ENCODE results near the gene MGAT4B. TPM values are rescaled to one million over a fixed set of nuclear protein-coding genes. Genes with fewer than 3 reads are reported as not detected.

Gene MGAT4B
- polyA plus RNA-seq, 2 of the 4 experiments (the other 2 are of a cell fraction), result 57.4 to 166 TPM

- no peak for TF ChIP-seq CBX8 (IDR thresholded peaks at IDR 0.05)
- no peak for TF ChIP-seq ZC3H11A (IDR thresholded peaks at IDR 0.05)
- TF ChIP-seq CHD2 (IDR thresholded peaks at IDR 0.05; ENCODE audit: low read length, partially characterized antibody), result no peak
- no peak for TF ChIP-seq PHF8 (IDR thresholded peaks at IDR 0.05; ENCODE audit: borderline replicate concordance, low read depth)
- TF ChIP-seq MYC (IDR thresholded peaks at IDR 0.05; ENCODE audit: borderline replicate concordance, low read length), result no peak
- TF ChIP-seq TFCP2L1 (CRISPR knock-in tag; IDR thresholded peaks at IDR 0.05), result no peak
- no peak for TF ChIP-seq E2F6 (IDR thresholded peaks at IDR 0.05; ENCODE audit: borderline replicate concordance, low read depth)
- no peak for TF ChIP-seq KDM5A (IDR thresholded peaks at IDR 0.05)
- TF ChIP-seq HOXA7 (CRISPR knock-in tag; IDR thresholded peaks at IDR 0.05), result no peak
- no peak for TF ChIP-seq ZNF302 (CRISPR knock-in tag; IDR thresholded peaks at IDR 0.05)
- TF ChIP-seq, protein P1, sequence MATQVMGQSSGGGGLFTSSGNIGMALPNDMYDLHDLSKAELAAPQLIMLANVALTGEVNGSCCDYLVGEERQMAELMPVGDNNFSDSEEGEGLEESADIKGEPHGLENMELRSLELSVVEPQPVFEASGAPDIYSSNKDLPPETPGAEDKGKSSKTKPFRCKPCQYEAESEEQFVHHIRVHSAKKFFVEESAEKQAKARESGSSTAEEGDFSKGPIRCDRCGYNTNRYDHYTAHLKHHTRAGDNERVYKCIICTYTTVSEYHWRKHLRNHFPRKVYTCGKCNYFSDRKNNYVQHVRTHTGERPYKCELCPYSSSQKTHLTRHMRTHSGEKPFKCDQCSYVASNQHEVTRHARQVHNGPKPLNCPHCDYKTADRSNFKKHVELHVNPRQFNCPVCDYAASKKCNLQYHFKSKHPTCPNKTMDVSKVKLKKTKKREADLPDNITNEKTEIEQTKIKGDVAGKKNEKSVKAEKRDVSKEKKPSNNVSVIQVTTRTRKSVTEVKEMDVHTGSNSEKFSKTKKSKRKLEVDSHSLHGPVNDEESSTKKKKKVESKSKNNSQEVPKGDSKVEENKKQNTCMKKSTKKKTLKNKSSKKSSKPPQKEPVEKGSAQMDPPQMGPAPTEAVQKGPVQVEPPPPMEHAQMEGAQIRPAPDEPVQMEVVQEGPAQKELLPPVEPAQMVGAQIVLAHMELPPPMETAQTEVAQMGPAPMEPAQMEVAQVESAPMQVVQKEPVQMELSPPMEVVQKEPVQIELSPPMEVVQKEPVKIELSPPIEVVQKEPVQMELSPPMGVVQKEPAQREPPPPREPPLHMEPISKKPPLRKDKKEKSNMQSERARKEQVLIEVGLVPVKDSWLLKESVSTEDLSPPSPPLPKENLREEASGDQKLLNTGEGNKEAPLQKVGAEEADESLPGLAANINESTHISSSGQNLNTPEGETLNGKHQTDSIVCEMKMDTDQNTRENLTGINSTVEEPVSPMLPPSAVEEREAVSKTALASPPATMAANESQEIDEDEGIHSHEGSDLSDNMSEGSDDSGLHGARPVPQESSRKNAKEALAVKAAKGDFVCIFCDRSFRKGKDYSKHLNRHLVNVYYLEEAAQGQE (IDR thresholded peaks at IDR 0.05), result no peak
- TF ChIP-seq PBX3 (IDR thresholded peaks at IDR 0.05), result no peak
- TF ChIP-seq FOXS1 (CRISPR knock-in tag; IDR thresholded peaks at IDR 0.05), result no peak
- TF ChIP-seq EP300 (IDR thresholded peaks at IDR 0.05), result no peak
- no peak for TF ChIP-seq HOXB5 (CRISPR knock-in tag; IDR thresholded peaks at IDR 0.05)
- TF ChIP-seq SMC3 (IDR thresholded peaks at IDR 0.05), result no peak
- no peak for TF ChIP-seq ZSCAN20 (CRISPR knock-in tag; IDR thresholded peaks at IDR 0.05)
- TF ChIP-seq, protein P2, sequence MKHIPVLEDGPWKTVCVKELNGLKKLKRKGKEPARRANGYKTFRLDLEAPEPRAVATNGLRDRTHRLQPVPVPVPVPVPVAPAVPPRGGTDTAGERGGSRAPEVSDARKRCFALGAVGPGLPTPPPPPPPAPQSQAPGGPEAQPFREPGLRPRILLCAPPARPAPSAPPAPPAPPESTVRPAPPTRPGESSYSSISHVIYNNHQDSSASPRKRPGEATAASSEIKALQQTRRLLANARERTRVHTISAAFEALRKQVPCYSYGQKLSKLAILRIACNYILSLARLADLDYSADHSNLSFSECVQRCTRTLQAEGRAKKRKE (CRISPR knock-in tag; IDR thresholded peaks at IDR 0.05; ENCODE audit: low read depth), result no peak
- Histone ChIP-seq H3K9me3 (no peaks in the 10 kb centered on the region), H3K4me2 (no peak overlapping the region), H3K27ac (no peak overlapping the region), H3K4me1 (peaks cover 18% of the 10 kb centered on the region), H3K4me3 (no peak overlapping the region)
- DNase-seq (ENCODE audit: low read depth in 1 of 2, low spot score in 1 of 2) (no peak), ATAC-seq (no peak), FAIRE-seq (no peak)
- ChIA-PET POLR2A (no interaction called here), CTCF (interaction anchor here (1.0 to 5.5 kb wide), 4 partner anchors 10 to 33 kb away, joined by 4 to 26 read pairs (median 8); partner anchors contain the start of gene LTC4S)
- 94% methylated on average over 5 of the region's 5 CpGs for WGBS (ENCODE audit: missing lambda C conversion rate)
Observed at GRCh38 chr5:179769796-179770195, 36.9 kb downstream of the MGAT4B start.

GRCh38 chr5:179769271-179769670, 37.4 kb downstream of the MGAT4B start:
- no peak for FAIRE-seq
- Histone ChIP-seq H3K27ac (no peak overlapping the region), H3K9me3 (no peaks in the 10 kb centered on the region), H3K4me3 (no peak overlapping the region), H3K4me1 (peaks cover 20% of the 10 kb centered on the region), H3K4me2 (no peak overlapping the region)
- 90% methylated on average over 6 of the region's 6 CpGs for WGBS (ENCODE audit: missing lambda C conversion rate)
- CTCF ChIA-PET, result interaction anchor here (1.0 to 5.5 kb wide), 6 partner anchors 8 to 322 kb away, joined by 3 to 26 read pairs (median 6); partner anchors contain the start of gene LTC4S
- POLR2A ChIA-PET, result no interaction called here
- no peak for DNase-seq (ENCODE audit: low read depth in 1 of 2, low spot score in 1 of 2)
- ATAC-seq, result no peak
- TF ChIP-seq POLR2AphosphoS2 (conservative IDR thresholded peaks at IDR 0.05; ENCODE audit: low read length) (no peak), KDM1A (IDR thresholded peaks at IDR 0.05; ENCODE audit: low read depth) (no peak), CEBPB (IDR thresholded peaks at IDR 0.05) (no peak), TP53 (CRISPR knock-in tag; IDR thresholded peaks at IDR 0.05) (no peak), HDAC2 (IDR thresholded peaks at IDR 0.05) (no peak), ZFP36 (IDR thresholded peaks at IDR 0.05; ENCODE audit: borderline replicate concordance, partially characterized antibody) (no peak), CHD2 (IDR thresholded peaks at IDR 0.05; ENCODE audit: low read length, partially characterized antibody) (no peak), HEYL (CRISPR knock-in tag; IDR thresholded peaks at IDR 0.05) (no peak), NPAS2 (CRISPR knock-in tag; IDR thresholded peaks at IDR 0.05; ENCODE audit: borderline replicate concordance) (no peak), JUN (IDR thresholded peaks at IDR 0.05) (no peak), SREBF2 (IDR thresholded peaks at IDR 0.05) (no peak)
- TF ChIP-seq, protein P3, sequence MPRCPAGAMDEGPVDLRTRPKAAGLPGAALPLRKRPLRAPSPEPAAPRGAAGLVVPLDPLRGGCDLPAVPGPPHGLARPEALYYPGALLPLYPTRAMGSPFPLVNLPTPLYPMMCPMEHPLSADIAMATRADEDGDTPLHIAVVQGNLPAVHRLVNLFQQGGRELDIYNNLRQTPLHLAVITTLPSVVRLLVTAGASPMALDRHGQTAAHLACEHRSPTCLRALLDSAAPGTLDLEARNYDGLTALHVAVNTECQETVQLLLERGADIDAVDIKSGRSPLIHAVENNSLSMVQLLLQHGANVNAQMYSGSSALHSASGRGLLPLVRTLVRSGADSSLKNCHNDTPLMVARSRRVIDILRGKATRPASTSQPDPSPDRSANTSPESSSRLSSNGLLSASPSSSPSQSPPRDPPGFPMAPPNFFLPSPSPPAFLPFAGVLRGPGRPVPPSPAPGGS (IDR thresholded peaks at IDR 0.05), result no peak
- TF ChIP-seq, protein P1 (IDR thresholded peaks at IDR 0.05), result no peak
